ENCODE results near the gene NT5DC4. TPM values are rescaled to one million over a fixed set of nuclear protein-coding genes. Genes with fewer than 3 reads are reported as not detected.

The NT5DC4 gene
- total RNA-seq, 1 donor from 2014 or later: not detected

DNA sequence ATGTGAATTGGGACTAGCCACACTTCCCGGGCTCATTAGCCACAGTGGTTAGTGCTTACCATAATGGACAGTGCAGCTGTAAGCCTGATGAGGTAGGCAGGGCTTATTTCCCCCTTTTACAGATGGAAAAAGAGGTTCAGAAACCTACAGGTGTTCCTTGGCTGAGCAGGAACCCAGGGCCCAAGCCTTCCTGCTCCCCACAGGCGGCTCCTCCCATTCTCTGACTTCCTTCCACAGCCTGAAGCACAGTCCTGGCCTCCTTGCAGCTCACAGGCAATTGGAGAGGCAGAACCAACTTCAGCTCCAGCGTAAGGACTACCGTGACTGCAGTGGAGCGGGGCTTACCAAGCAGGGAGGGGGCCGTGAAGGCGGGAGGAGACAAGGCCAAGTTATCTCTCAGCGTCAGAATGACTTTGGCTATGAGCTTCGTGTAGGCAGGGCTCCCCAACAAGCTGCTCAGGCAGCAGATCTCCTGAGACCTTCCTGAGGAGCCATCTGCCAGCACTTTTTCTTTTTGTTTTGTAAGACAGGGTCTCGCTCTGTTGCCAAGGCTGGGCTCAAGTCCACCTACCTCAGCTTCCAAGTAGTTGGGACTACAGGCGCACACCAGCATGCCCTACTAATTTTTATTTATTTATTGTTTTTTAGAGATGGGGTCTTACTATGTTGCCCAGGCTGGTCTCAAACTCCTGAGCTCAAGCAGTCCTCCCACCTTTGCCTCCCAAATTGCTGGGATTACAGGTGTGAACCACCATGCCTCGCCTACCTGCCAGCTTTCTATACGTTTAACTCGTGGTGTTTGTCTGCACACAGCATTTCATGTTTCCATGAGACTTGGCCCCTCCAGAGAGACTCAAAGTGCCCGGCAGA, 34.2 kb upstream of the NT5DC4 start:
- H3K36me3 Mint-ChIP-seq (ENCODE audit: unreplicated experiment): no peaks in the 10 kb centered on the region
- peaks cover 11% of the 10 kb centered on the region for H3K4me1 Mint-ChIP-seq (ENCODE audit: unreplicated experiment)
- no peak overlapping the region for H3K4me3 Mint-ChIP-seq (ENCODE audit: unreplicated experiment)
- H3K27ac Mint-ChIP-seq (ENCODE audit: unreplicated experiment): no peak overlapping the region
- no peak for DNase-seq (ENCODE audit: extremely low spot score, unreplicated experiment)
- no peaks in the 10 kb centered on the region for H3K9me3 Mint-ChIP-seq (ENCODE audit: unreplicated experiment)
- TF ChIP-seq, protein P1, sequence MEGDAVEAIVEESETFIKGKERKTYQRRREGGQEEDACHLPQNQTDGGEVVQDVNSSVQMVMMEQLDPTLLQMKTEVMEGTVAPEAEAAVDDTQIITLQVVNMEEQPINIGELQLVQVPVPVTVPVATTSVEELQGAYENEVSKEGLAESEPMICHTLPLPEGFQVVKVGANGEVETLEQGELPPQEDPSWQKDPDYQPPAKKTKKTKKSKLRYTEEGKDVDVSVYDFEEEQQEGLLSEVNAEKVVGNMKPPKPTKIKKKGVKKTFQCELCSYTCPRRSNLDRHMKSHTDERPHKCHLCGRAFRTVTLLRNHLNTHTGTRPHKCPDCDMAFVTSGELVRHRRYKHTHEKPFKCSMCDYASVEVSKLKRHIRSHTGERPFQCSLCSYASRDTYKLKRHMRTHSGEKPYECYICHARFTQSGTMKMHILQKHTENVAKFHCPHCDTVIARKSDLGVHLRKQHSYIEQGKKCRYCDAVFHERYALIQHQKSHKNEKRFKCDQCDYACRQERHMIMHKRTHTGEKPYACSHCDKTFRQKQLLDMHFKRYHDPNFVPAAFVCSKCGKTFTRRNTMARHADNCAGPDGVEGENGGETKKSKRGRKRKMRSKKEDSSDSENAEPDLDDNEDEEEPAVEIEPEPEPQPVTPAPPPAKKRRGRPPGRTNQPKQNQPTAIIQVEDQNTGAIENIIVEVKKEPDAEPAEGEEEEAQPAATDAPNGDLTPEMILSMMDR (IDR thresholded peaks at IDR 0.05): no peak
- no peaks in the 10 kb centered on the region for H3K27me3 Mint-ChIP-seq (ENCODE audit: unreplicated experiment)

DNA sequence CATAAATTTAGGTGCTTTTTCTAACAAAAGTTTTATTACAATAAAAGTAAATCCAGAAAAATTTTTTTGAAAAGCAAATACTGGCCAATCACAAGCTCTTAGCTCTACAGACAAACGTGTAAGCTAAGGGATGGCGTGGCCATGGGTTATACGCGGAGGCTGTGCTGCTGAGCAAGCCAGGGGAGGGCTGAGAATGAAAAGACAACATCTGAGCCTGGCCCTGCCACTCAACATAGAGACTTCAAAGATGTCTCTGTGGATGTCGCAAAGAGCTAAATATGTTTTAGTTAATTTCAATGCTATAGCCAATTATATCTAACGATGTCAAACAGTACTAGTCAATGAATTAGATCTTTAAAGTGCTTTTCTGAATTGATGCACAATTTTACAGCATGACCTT, 33.3 kb upstream of the NT5DC4 start:
- Mint-ChIP-seq H3K36me3 (ENCODE audit: unreplicated experiment) (no peaks in the 10 kb centered on the region), H3K27ac (ENCODE audit: unreplicated experiment) (no peak overlapping the region), H3K4me1 (ENCODE audit: unreplicated experiment) (peaks cover 21% of the 10 kb centered on the region), H3K27me3 (ENCODE audit: unreplicated experiment) (no peaks in the 10 kb centered on the region), H3K9me3 (ENCODE audit: unreplicated experiment) (no peaks in the 10 kb centered on the region), H3K4me3 (ENCODE audit: unreplicated experiment) (no peak overlapping the region)
- no peak for DNase-seq (ENCODE audit: extremely low spot score, unreplicated experiment)
- TF ChIP-seq, protein P1 (IDR thresholded peaks at IDR 0.05): no peak

DNA sequence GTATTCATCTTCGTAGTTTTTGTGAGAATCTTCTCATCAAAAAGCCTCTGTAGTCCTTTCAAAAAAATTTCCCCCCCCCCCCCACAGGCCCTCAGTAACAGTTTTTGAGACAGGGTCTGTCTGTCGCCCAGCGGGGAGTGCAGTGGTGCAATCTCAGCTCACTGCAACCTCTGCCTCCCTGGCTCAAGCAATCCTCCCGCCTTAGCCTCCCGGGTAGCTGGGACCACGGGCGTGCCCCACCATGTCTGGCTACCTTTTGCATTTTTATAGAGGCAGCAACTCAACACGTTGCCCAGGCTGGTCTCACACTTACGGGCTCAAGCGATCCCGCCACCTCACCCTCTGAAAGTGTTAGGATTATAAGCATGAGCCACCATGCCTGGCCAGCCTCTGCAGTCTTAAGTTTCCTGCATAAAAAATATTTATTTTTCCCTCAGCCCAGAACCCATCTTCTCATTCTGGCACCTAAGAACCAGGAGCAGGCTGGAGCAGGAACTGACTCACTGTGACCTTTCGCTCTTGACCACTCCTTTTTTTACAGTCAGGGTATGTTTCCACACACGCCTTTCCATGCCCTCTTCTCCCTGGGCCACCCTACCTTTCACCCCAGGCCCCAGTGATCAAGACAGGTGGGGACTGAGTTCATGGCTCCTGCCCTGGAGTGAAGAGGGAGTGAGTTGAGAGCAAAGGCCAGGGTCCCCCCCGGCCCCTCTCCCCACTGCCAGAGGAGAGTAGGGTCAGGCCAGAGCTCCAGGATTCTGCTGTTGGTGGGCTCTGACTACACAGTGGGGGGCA, 32.5 kb upstream of the NT5DC4 start:
- Mint-ChIP-seq H3K27me3 (ENCODE audit: unreplicated experiment) (no peaks in the 10 kb centered on the region), H3K27ac (ENCODE audit: unreplicated experiment) (no peak overlapping the region), H3K4me3 (ENCODE audit: unreplicated experiment) (no peak overlapping the region), H3K4me1 (ENCODE audit: unreplicated experiment) (peaks cover 28% of the 10 kb centered on the region), H3K36me3 (ENCODE audit: unreplicated experiment) (no peaks in the 10 kb centered on the region), H3K9me3 (ENCODE audit: unreplicated experiment) (no peaks in the 10 kb centered on the region)
- DNase-seq (ENCODE audit: extremely low spot score, unreplicated experiment): no peak
- TF ChIP-seq, protein P1 (IDR thresholded peaks at IDR 0.05): no peak

DNA sequence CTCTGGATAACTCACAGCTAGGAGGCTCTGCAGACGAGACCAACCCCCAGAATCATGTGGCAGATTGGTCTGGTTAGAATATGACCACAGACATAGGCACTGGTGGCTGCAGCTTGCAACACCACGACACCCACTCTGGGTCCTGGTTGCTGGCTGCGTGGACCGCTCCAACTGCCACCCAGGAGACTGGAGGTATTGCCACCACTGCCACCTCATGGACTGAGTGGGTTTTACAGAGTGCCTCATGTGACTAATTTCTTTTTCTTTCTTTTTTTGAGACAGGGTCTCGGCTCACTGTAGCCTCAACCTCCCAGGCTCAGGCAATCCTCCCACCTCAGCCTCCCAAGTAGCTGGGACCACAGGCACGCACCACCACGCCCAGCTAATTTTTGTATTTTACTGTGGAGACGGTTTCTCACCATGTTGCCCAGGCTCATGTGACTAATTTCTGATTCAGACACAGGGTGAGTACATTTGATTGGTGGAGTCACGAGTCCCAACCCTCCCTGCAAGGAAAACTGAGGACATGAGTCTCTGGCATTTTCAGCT, 29.9 kb upstream of the NT5DC4 start:
- Mint-ChIP-seq H3K4me1 (ENCODE audit: unreplicated experiment) (peaks cover 30% of the 10 kb centered on the region), H3K36me3 (ENCODE audit: unreplicated experiment) (no peaks in the 10 kb centered on the region), H3K9me3 (ENCODE audit: unreplicated experiment) (no peaks in the 10 kb centered on the region), H3K27me3 (ENCODE audit: unreplicated experiment) (no peaks in the 10 kb centered on the region), H3K4me3 (ENCODE audit: unreplicated experiment) (no peak overlapping the region), H3K27ac (ENCODE audit: unreplicated experiment) (peak overlapping the region; percentile 67)
- TF ChIP-seq, protein P1 (IDR thresholded peaks at IDR 0.05): peak; percentile 63
- DNase-seq (ENCODE audit: extremely low spot score, unreplicated experiment): no peak

DNA sequence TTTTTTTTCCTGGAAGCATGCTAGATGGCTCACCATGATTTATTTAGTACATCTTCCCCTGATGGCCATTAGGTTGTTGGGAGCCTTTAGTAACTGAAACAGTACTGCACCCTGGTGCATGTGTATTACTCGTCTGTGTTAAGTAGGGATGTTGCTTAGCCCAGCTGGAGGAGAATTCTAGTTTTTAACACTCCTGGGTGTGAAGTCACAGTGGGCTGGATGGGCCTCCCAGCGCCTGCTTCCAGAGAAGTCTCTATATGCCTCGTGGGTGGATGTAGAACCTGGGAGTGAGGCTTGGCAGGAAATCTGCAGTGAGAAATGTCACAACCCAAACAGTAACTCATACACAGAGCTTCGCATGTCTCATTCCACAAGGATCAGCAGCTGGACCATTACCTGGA, 28.9 kb upstream of the NT5DC4 start:
- TF ChIP-seq, protein P1 (IDR thresholded peaks at IDR 0.05): no peak
- no peaks in the 10 kb centered on the region for H3K27me3 Mint-ChIP-seq (ENCODE audit: unreplicated experiment)
- peaks cover 30% of the 10 kb centered on the region for H3K4me1 Mint-ChIP-seq (ENCODE audit: unreplicated experiment)
- no peak for DNase-seq (ENCODE audit: extremely low spot score, unreplicated experiment)
- peak overlapping the region; percentile 86 for H3K27ac Mint-ChIP-seq (ENCODE audit: unreplicated experiment)
- H3K4me3 Mint-ChIP-seq (ENCODE audit: unreplicated experiment): no peak overlapping the region
- no peaks in the 10 kb centered on the region for H3K36me3 Mint-ChIP-seq (ENCODE audit: unreplicated experiment)
- H3K9me3 Mint-ChIP-seq (ENCODE audit: unreplicated experiment): no peaks in the 10 kb centered on the region
